GM12874 (cell line): ENCODE data around the gene MTARC1.

Source experiments
- TF ChIP-seq, protein P1 (sequence below): IDR thresholded peaks from 2 replicates; pipeline ENCODE4 v1.5.1; 2011; ENCODE audit warnings: low read depth, mild to moderate bottlenecking, control low read depth, low read length, moderate library complexity; ENCODE audit not compliant: insufficient read depth

Gene MTARC1

GRCh38 chr1:220786057-220786336 lies 716 bp upstream of the MTARC1 start:
- TF ChIP-seq, protein P1, sequence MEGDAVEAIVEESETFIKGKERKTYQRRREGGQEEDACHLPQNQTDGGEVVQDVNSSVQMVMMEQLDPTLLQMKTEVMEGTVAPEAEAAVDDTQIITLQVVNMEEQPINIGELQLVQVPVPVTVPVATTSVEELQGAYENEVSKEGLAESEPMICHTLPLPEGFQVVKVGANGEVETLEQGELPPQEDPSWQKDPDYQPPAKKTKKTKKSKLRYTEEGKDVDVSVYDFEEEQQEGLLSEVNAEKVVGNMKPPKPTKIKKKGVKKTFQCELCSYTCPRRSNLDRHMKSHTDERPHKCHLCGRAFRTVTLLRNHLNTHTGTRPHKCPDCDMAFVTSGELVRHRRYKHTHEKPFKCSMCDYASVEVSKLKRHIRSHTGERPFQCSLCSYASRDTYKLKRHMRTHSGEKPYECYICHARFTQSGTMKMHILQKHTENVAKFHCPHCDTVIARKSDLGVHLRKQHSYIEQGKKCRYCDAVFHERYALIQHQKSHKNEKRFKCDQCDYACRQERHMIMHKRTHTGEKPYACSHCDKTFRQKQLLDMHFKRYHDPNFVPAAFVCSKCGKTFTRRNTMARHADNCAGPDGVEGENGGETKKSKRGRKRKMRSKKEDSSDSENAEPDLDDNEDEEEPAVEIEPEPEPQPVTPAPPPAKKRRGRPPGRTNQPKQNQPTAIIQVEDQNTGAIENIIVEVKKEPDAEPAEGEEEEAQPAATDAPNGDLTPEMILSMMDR = no peak

DNA sequence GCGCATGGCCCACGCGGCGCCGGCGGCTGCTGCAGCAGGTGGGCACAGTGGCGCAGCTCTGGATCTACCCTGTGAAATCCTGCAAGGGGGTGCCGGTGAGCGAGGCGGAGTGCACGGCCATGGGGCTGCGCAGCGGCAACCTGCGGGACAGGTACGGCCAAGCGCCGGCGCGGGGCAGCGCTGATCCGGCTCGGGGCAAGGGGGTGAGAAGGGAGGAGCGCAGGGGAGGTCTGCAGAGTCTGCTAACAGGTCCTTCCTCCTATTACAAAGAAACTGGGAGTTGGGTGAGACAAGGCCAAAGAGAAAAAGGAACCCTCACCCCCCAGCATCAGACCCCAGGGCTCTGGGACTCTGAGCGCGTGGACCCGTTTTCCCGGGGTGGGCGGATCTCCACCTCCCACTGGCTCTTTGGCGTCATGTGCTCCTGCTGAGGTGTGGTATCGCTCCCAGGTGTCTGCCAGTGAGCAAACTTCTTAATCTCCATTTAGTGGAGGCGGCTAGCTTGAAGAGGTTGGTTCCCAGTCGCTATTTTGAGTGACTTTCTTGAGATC lies 431 bp downstream of the MTARC1 start:
- TF ChIP-seq, protein P1 = no peak

DNA sequence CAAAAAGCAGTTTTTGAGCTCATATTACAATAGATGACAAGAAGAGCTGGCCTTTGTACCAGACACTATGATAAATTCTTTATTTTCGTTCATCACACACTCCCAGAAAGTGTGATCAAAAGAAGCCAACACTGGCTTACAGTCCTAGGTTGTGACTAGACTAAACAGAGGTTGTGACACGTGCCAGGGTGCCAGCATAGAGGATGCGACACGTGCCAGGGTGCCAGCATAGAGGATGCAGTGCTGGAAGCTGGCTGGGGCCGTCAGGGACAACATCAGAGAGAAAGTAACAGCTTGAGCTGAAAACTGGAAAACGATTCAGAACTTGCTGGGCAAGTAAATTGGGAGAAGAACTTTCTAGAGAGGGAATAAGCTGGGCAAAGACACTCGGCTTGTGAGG lies 2.2 kb downstream of the MTARC1 start:
- TF ChIP-seq, protein P1 = no peak

- TF ChIP-seq, protein P1 = no peak
Measured at GRCh38 chr1:220789532-220790147, 2.9 kb downstream of the MTARC1 start.

- TF ChIP-seq, protein P1 = no peak
Measured at GRCh38 chr1:220791285-220791684, 4.6 kb downstream of the MTARC1 start.

DNA sequence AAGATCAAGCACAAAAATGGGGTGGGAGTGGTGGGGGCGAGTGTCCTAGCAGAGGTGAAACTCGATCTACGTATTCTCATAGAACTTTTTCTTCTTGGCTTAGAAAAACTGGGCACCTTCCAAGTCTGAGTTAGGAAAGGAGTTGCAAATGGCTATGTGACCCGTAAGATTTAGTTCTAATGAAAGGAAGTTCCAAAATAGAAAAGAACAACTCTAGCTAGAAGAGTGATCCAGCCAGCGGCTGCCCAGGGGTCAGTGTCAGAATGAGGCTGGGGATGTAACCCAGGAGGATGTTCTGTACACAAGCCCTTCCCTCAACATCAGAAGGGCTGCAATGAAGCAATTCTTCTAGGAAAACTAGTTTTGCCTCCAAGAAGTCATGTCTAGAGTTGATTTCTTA lies 5.2 kb downstream of the MTARC1 start:
- TF ChIP-seq, protein P1 = no peak

- TF ChIP-seq, protein P1 = no peak
Measured at GRCh38 chr1:220796530-220796929, 9.8 kb downstream of the MTARC1 start.

DNA sequence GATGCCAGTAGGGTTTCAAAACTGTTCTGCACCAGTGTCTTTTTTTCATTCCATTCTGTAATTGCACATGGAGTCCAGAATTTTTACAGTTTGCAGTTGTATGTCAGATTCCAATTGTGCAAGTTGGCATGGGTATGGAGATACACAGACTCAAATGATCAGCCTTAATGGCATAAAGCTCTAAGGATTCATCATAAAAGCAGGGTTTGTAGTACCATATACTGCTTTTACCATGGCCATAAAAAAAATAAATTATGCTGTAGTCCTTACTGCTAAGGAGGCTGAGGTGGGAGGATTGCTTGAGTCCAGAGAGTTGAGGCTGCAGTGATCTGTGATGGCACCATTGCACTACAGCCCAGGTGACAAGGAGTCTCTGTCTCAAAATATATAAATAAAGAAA lies 10.3 kb downstream of the MTARC1 start:
- TF ChIP-seq, protein P1 = no peak
